Stomach (tissue), 4 donors: Measurements from ENCODE around the gene CCDC93.

ENCODE experiments used
- CTCF ChIP-seq, 7 experiments: fragments of 450-650 bp in 4 of 7; fragments of 200-600 bp in 3 of 7; sonication (generic) in 3 of 7; IDR thresholded peaks; one replicate each; pipeline ENCODE4 v1.5.1; 2016 to 2019; ENCODE audit warnings: antibody characterized with exemption in 7 of 7, control low read depth in 2 of 7, mild to moderate bottlenecking in 1 of 7
- EP300 ChIP-seq: sonication (generic); formaldehyde crosslinking; IDR thresholded peaks from one replicate; pipeline ENCODE4 v1.6.1; 2017; ENCODE audit warnings: antibody characterized with exemption
- POLR2A ChIP-seq, 4 donors: fragments of 450-650 bp; IDR thresholded peaks; one replicate each; pipeline ENCODE4 v1.6.1; 2016; ENCODE audit warnings: antibody characterized with exemption in 4 of 4, control low read depth in 2 of 4, mild to moderate bottlenecking in 1 of 4, moderate library complexity in 1 of 4
- POLR2AphosphoS5 ChIP-seq, 3 donors: sonication (generic); formaldehyde crosslinking; IDR thresholded peaks; one replicate each; pipeline ENCODE4 v1.6.1; 2016; ENCODE audit warnings: antibody characterized with exemption in 3 of 3

- TF ChIP-seq CTCF (IDR thresholded peaks at IDR 0.05) (peak in 5 of 7 experiments; percentile 28 to 61 (median 41)), POLR2A (IDR thresholded peaks at IDR 0.05) (no peak), POLR2AphosphoS5 (IDR thresholded peaks at IDR 0.05) (no peak), EP300 (no peak)
Measured at GRCh38 chr2:118046634-118047210, 32.9 kb upstream of the CCDC93 start.
